A549 (cell line): Measurements from ENCODE around the gene CYFIP2. TPM values are rescaled to one million over a fixed set of nuclear protein-coding genes. Genes with fewer than 3 reads are reported as not detected.
A peak's percentile ranks its signal among the peaks of the same experiment; 100 is the strongest.

Experiments used
- ATAC-seq, 2 experiments: fragments of 200-7000 bp in 1 of 2; fragments of >200 bp in 1 of 2; cut with Nextera tagmentation in 1 of 2; cut with Tn5 transposase in 1 of 2; 3 replicates each; pipeline versions ENCODE4 v1.8.0 to v1.9.1; 2018 to 2020; ENCODE audit warnings: mild to moderate bottlenecking in 1 of 2, moderate library complexity in 1 of 2
- CTCF ChIA-PET: fragments of 300-600 bp; sonication (Branson Sonifier 250); formaldehyde crosslinking; extraction: SDS; loops from one replicate; lab custom pipeline; 2021; ENCODE audit warnings: antibody characterized with exemption, inconsistent platforms; lab: Yijun Ruan, JAX
- POLR2A ChIA-PET: fragments of 350-600 bp; formaldehyde crosslinking; extraction: SDS; loops from one replicate; lab custom pipeline; 2021; ENCODE audit warnings: antibody characterized with exemption, inconsistent platforms; lab: Yijun Ruan, JAX
- DNase-seq, 2 experiments: peaks; one replicate each; pipeline versions ENCODE4 v3.0.0 to v3.0.0-alpha.2; 2011 to 2016; ENCODE audit warnings: low read depth in 1 of 2, low spot score in 1 of 2
- FAIRE-seq: peaks from 2 replicates; lab custom pipeline; 2011; peaks lifted over from hg19 to GRCh38; lab: Jason Lieb, UNC
- H3K27ac ChIP-seq, 2 experiments: fragments of >200 bp; sonication (Bioruptor Twin); formaldehyde crosslinking; 3 replicates each; pipeline ENCODE4 v1.5.1; 2016 to 2017
- H3K4me1 ChIP-seq: fragments of >200 bp; sonication (Bioruptor Twin); formaldehyde crosslinking; 3 replicates; pipeline ENCODE4 v1.6.1; 2016
- H3K4me2 ChIP-seq: fragments of >200 bp; sonication (Bioruptor Twin); formaldehyde crosslinking; 3 replicates; pipeline ENCODE4 v1.6.1; 2016
- H3K4me3 ChIP-seq: fragments of >200 bp; sonication (Bioruptor Twin); formaldehyde crosslinking; 3 replicates; pipeline ENCODE4 v1.5.1; 2016
- H3K9me3 ChIP-seq: fragments of >200 bp; sonication (Bioruptor Twin); formaldehyde crosslinking; 3 replicates; pipeline ENCODE4 v1.6.1; 2016
- CBX8 ChIP-seq: fragments of 200-600 bp; sonication (generic); IDR thresholded peaks from 2 replicates; pipeline ENCODE4 v1.6.1; 2016
- CEBPB ChIP-seq, 2 experiments: fragments of >200 bp in 1 of 2; sonication (Bioruptor Twin) in 1 of 2; formaldehyde crosslinking in 1 of 2; IDR thresholded peaks; 2 replicates each; pipeline ENCODE4 v1.6.1; 2012 to 2016
- CHD4 ChIP-seq: fragments of 200-600 bp; sonication (generic); IDR thresholded peaks from 2 replicates; pipeline ENCODE4 v1.6.1; 2016; ENCODE audit warnings: antibody characterized with exemption, mild to moderate bottlenecking, borderline replicate concordance
- EP300 ChIP-seq, 2 experiments: fragments of >200 bp; sonication (Bioruptor Twin); formaldehyde crosslinking; IDR thresholded peaks; 2 replicates in 1 of 2; 3 replicates in 1 of 2; pipeline ENCODE4 v1.6.1; 2016 to 2017
- GATA3 ChIP-seq: IDR thresholded peaks from 2 replicates; pipeline ENCODE4 v1.6.1; 2012; ENCODE audit warnings: borderline replicate concordance
- HEYL ChIP-seq: fragments of 250-450 bp; sonication (Bioruptor Pico); IDR thresholded peaks from 2 replicates; pipeline ENCODE4 v1.8.0; 2021; ENCODE audit warnings: mild to moderate bottlenecking, moderate library complexity
- KDM1A ChIP-seq: fragments of 200-600 bp; sonication (generic); IDR thresholded peaks from 2 replicates; pipeline ENCODE4 v1.6.1; 2016; ENCODE audit warnings: low read depth, mild to moderate bottlenecking
- MAFK ChIP-seq: fragments of 450-650 bp; IDR thresholded peaks from 2 replicates; pipeline ENCODE4 v1.6.1; 2014; ENCODE audit not compliant: partially characterized antibody
- MAZ ChIP-seq: fragments of 150-350 bp; IDR thresholded peaks from 2 replicates; pipeline ENCODE4 v1.6.1; 2014; ENCODE audit warnings: antibody characterized with exemption, low read depth, low read length, borderline replicate concordance
- MYC ChIP-seq: IDR thresholded peaks from 2 replicates; pipeline ENCODE4 v1.6.1; 2012; ENCODE audit warnings: mild to moderate bottlenecking, inconsistent platforms, low read length, improper control_type of control experiment, borderline replicate concordance
- NR3C1 ChIP-seq: fragments of >200 bp; sonication (Bioruptor Twin); formaldehyde crosslinking; IDR thresholded peaks from 3 replicates; pipeline ENCODE4 v1.6.1; 2017
- POLR2AphosphoS2 ChIP-seq: conservative IDR thresholded peaks from 2 replicates; pipeline ENCODE4 v1.6.1; 2012; ENCODE audit warnings: low read length, improper control_type of control experiment, inconsistent platforms
- RAD21 ChIP-seq, 2 experiments: fragments of >200 bp in 1 of 2; sonication (Bioruptor Twin) in 1 of 2; formaldehyde crosslinking in 1 of 2; IDR thresholded peaks in 1 of 2; conservative IDR thresholded peaks in 1 of 2; 2 replicates in 1 of 2; 3 replicates in 1 of 2; pipeline ENCODE4 v1.6.1; 2012 to 2018; ENCODE audit warnings: inconsistent platforms in 1 of 2
- RARB ChIP-seq: fragments of 250-450 bp; sonication (Bioruptor Pico); IDR thresholded peaks from 2 replicates; pipeline ENCODE4 v1.8.0; 2021; ENCODE audit warnings: mild to moderate bottlenecking, moderate library complexity
- SMC3 ChIP-seq: fragments of >200 bp; sonication (Bioruptor Twin); formaldehyde crosslinking; IDR thresholded peaks from 3 replicates; pipeline ENCODE4 v1.6.1; 2018; ENCODE audit warnings: inconsistent platforms
- SREBF2 ChIP-seq: fragments of 450-650 bp; IDR thresholded peaks from 2 replicates; pipeline ENCODE4 v1.6.1; 2014; ENCODE audit warnings: mild to moderate bottlenecking, moderate library complexity
- TFCP2L1 ChIP-seq: fragments of 250-450 bp; sonication (Bioruptor Pico); IDR thresholded peaks from 2 replicates; pipeline ENCODE4 v1.5.0; 2021; ENCODE audit warnings: mild to moderate bottlenecking
- ZFP36 ChIP-seq: fragments of 450-650 bp; IDR thresholded peaks from 2 replicates; pipeline ENCODE4 v1.6.1; 2014; ENCODE audit warnings: borderline replicate concordance; ENCODE audit not compliant: partially characterized antibody
- ZNF302 ChIP-seq: fragments of 250-450 bp; sonication (Bioruptor Pico); IDR thresholded peaks from 2 replicates; pipeline ENCODE4 v1.9.0; 2021; ENCODE audit warnings: inconsistent platforms, mild to moderate bottlenecking, moderate library complexity
- ZSCAN20 ChIP-seq: fragments of 250-450 bp; sonication (Bioruptor Pico); IDR thresholded peaks from 2 replicates; pipeline ENCODE4 v1.8.0; 2022; ENCODE audit warnings: mild to moderate bottlenecking, moderate library complexity
- WGBS: methylation state at CpG from one replicate; pipeline ENCODE4 v1.1.6; 2017; ENCODE audit errors: missing lambda C conversion rate; 5-methylcytosine and 5-hydroxymethylcytosine counted together
- polyA plus RNA-seq, 4 experiments: library from polyadenylated mRNA; depleted of rRNA in 3 of 4; stranded (reverse); fragments of >200 nt; fragmentation: RNase III in 1 of 4; extraction: RNeasy Plus Mini Kit Qiagen cat#74134 plus additional on column Dnase treatment in 1 of 4; gene quantifications; 2 replicates in 3 of 4; 3 replicates in 1 of 4; pipeline ENCODE4 v1.2.3, GENCODE V29; 2011 to 2017
- TF ChIP-seq, protein P1 (sequence below): fragments of >200 bp; sonication (Bioruptor Twin); formaldehyde crosslinking; IDR thresholded peaks from 3 replicates; pipeline ENCODE4 v1.5.1; 2016
- TF ChIP-seq, protein P2 (sequence below): fragments of 250-450 bp; sonication (Bioruptor Pico); IDR thresholded peaks from 2 replicates; pipeline ENCODE4 v1.5.0; 2020; ENCODE audit warnings: low read depth, mild to moderate bottlenecking, moderate library complexity
- TF ChIP-seq, protein P3 (sequence below): fragments of 250-450 bp; sonication (Bioruptor Pico); IDR thresholded peaks from 2 replicates; pipeline ENCODE4 v1.5.0; 2021; ENCODE audit warnings: mild to moderate bottlenecking, moderate library complexity, borderline replicate concordance

The CYFIP2 gene
- polyA plus RNA-seq, 2 of the 4 experiments (the other 2 are of a cell fraction): 9.0 to 18.6 TPM

DNA sequence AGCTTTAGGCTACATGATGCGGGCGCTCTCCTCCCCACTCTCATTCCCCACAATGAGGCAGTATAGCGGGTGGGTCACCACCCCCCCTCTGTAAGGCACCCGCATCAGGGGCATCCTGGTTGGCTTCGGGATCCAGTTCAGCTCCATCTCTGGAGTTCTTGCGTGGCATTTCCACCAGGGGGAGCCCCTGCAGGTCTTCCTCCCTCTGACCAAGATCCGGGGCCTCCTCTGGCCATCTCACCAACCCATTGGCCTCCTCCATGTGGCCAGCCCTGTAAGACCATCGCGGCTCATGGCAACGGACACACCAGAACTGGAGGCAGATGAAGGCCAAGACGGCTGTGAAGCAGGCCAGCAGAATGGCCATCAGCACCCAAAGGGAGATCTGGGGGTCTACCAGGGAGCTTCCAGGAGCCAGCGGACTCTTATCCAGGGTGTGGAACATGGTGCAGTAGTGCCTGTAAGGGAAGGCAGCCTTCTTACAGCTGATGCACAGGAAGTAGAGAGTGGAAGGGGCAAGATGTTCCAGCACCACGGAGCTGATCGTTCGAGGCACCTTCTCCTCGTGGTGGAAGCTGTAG, 77.0 kb downstream of the CYFIP2 start:
- no peak for FAIRE-seq
- no peaks in the 10 kb centered on the region for H3K9me3 ChIP-seq
- ChIA-PET POLR2A (no interaction called here), CTCF (interaction anchor here (0.6 to 4.2 kb wide), 30 partner anchors 8 to 400 kb away, joined by 3 to 43 read pairs (median 5); partner anchors contain the start of genes LSM11 and NIPAL4)
- TF ChIP-seq ZSCAN20 (CRISPR knock-in tag) (no peak), SMC3 (peak; percentile 67), CBX8 (no peak), RAD21 (conservative IDR thresholded peaks at IDR 0.05 in 1 of 2, IDR thresholded peaks at IDR 0.05 in 1 of 2) (peak; percentile 53 to 57), ZNF302 (CRISPR knock-in tag) (no peak)
- TF ChIP-seq, protein P1, sequence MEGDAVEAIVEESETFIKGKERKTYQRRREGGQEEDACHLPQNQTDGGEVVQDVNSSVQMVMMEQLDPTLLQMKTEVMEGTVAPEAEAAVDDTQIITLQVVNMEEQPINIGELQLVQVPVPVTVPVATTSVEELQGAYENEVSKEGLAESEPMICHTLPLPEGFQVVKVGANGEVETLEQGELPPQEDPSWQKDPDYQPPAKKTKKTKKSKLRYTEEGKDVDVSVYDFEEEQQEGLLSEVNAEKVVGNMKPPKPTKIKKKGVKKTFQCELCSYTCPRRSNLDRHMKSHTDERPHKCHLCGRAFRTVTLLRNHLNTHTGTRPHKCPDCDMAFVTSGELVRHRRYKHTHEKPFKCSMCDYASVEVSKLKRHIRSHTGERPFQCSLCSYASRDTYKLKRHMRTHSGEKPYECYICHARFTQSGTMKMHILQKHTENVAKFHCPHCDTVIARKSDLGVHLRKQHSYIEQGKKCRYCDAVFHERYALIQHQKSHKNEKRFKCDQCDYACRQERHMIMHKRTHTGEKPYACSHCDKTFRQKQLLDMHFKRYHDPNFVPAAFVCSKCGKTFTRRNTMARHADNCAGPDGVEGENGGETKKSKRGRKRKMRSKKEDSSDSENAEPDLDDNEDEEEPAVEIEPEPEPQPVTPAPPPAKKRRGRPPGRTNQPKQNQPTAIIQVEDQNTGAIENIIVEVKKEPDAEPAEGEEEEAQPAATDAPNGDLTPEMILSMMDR: peak; percentile 52
- H3K27ac ChIP-seq: no peak overlapping the region
- H3K4me1 ChIP-seq: no peaks in the 10 kb centered on the region
- DNase-seq: peak; percentile 56 to 71
- H3K4me2 ChIP-seq: no peak overlapping the region
- ATAC-seq: peak; percentile 75 to 97; a peak in 5 of 6 replicates
- no peak overlapping the region for H3K4me3 ChIP-seq
- 63% methylated on average over 12 of the region's 16 CpGs for WGBS

DNA sequence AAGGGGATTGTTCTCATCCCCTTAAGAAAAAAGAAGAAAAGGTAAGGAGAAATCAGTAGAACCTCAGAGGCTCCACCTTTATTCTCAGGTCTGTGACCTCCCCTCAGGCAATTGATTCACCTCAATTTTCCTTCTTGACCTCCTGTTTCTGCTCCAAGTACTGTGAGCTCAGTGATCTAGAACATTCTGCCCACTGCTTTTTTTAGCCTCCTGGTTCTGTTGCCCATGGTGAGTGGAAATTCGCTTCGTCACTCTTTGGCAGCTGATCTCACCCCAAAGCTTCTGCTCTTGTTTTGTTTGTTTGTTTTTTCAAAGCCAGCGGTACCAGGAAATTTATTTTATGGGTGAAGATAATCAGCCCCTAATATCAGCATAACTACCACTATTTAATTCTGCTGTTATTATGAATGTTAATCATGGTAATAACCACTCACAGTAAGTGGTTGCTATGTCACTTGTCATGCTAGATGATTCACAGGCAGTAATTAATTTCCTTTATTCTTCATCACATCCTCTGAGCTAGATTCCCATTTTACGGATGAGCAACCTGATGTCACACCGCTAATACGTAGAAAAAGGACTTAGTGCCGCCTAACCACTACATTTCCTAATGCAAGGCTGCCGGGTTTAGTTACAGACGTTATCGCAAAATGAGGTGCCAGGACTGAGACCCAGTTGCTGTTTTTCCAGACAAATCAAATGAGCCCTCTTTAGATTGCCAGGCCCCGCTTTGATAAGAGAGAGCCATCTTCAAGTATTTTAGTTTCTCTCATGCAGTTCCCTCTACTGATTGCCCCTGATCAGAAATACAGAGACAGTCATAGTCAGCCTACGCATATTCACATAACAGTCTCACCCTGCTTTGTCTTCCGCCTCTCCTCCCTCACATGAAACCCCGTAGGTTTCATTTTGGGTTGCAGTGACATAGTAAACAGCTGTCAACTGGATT, 78.2 kb downstream of the CYFIP2 start:
- no peak for TF ChIP-seq RARB (CRISPR knock-in tag)
- no peak for TF ChIP-seq GATA3
- no peak for TF ChIP-seq ZNF302 (CRISPR knock-in tag)
- no peak for TF ChIP-seq EP300 (IDR thresholded peaks at IDR 0.05)
- no peak for TF ChIP-seq MAZ
- 92% methylated on average over 14 of the region's 14 CpGs for WGBS
- DNase-seq: no peak
- H3K27ac ChIP-seq: no peak overlapping the region
- H3K4me3 ChIP-seq: no peak overlapping the region
- no peaks in the 10 kb centered on the region for H3K4me1 ChIP-seq
- ChIA-PET POLR2A (no interaction called here), CTCF (interaction anchor here (0.8 to 4.2 kb wide), 18 partner anchors 11 to 399 kb away, joined by 3 to 43 read pairs (median 12); partner anchors contain the start of gene LSM11)
- ATAC-seq: no peak
- no peaks in the 10 kb centered on the region for H3K9me3 ChIP-seq
- H3K4me2 ChIP-seq: no peak overlapping the region
- no peak for FAIRE-seq

DNA sequence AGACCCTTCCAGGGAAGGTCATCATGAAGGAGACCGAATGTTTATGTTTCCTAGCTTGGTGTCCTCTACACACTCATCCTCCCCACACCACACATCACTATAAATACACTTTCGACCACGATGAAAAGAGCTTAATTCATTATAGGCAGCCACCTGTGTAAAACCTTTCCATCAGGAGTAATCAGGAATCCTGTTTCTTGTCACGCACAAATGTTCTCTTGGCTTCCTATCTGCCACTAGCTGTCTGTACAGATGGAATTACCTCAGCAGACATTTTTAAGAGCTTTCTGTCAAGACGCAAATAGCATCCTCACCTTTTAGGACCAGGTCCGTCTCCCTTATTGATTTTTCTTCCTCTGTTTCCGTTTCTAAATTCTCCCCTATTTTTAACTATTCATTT, 79.1 kb downstream of the CYFIP2 start:
- ChIA-PET POLR2A (interaction anchor here (1.0 kb wide), 1 partner anchor 386 kb away, joined by 3 read pairs; the partner anchor contains the start of gene THG1L), CTCF (interaction anchor here (0.8 to 4.2 kb wide), 7 partner anchors 11 to 375 kb away, joined by 3 to 25 read pairs (median 9); no protein-coding TSS in a partner anchor)
- Histone ChIP-seq H3K9me3 (no peaks in the 10 kb centered on the region), H3K4me2 (no peak overlapping the region), H3K4me3 (no peak overlapping the region), H3K4me1 (no peaks in the 10 kb centered on the region), H3K27ac (no peak overlapping the region)
- FAIRE-seq: no peak
- WGBS: 78% methylated on average over 7 of the region's 7 CpGs
- DNase-seq: no peak
- TF ChIP-seq, protein P2, sequence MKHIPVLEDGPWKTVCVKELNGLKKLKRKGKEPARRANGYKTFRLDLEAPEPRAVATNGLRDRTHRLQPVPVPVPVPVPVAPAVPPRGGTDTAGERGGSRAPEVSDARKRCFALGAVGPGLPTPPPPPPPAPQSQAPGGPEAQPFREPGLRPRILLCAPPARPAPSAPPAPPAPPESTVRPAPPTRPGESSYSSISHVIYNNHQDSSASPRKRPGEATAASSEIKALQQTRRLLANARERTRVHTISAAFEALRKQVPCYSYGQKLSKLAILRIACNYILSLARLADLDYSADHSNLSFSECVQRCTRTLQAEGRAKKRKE (CRISPR knock-in tag): no peak
- TF ChIP-seq MAFK: no peak
- TF ChIP-seq, protein P1: no peak
- no peak for TF ChIP-seq EP300 (IDR thresholded peaks at IDR 0.05)
- TF ChIP-seq MAZ: no peak
- TF ChIP-seq HEYL (CRISPR knock-in tag): no peak
- no peak for TF ChIP-seq MYC
- TF ChIP-seq TFCP2L1 (CRISPR knock-in tag): no peak
- no peak for TF ChIP-seq RARB (CRISPR knock-in tag)
- no peak for TF ChIP-seq ZNF302 (CRISPR knock-in tag)
- TF ChIP-seq CHD4: no peak
- no peak for TF ChIP-seq CEBPB (IDR thresholded peaks at IDR 0.05)
- TF ChIP-seq SREBF2: no peak
- TF ChIP-seq, protein P3, sequence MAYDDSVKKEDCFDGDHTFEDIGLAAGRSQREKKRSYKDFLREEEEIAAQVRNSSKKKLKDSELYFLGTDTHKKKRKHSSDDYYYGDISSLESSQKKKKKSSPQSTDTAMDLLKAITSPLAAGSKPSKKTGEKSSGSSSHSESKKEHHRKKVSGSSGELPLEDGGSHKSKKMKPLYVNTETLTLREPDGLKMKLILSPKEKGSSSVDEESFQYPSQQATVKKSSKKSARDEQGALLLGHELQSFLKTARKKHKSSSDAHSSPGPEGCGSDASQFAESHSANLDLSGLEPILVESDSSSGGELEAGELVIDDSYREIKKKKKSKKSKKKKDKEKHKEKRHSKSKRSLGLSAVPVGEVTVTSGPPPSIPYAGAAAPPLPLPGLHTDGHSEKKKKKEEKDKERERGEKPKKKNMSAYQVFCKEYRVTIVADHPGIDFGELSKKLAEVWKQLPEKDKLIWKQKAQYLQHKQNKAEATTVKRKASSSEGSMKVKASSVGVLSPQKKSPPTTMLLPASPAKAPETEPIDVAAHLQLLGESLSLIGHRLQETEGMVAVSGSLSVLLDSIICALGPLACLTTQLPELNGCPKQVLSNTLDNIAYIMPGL: no peak
- TF ChIP-seq NR3C1: no peak
- TF ChIP-seq KDM1A: no peak
- TF ChIP-seq ZFP36: no peak
- TF ChIP-seq POLR2AphosphoS2: no peak
- ATAC-seq: no peak
